Astrocyte (in vitro differentiated cells and primary cell): Measurements from ENCODE around the gene SLC6A9. TPM values are rescaled to one million over a fixed set of nuclear protein-coding genes. Genes with fewer than 3 reads are reported as not detected.

ENCODE experiments used
- DNase-seq: peaks from one replicate; pipeline ENCODE4 v3.0.0-alpha.2; 2010; ENCODE audit warnings: low read depth
- FAIRE-seq: peaks from 2 replicates; lab custom pipeline; 2011; peaks lifted over from hg19 to GRCh38; lab: Jason Lieb, UNC
- H2AFZ ChIP-seq: 2 replicates; pipeline ENCODE4 v1.6.0; 2012; ENCODE audit warnings: low read depth, low read length, inconsistent platforms
- H3K27ac ChIP-seq: 2 replicates; pipeline ENCODE4 v1.5.1; 2011; ENCODE audit warnings: low read depth, low read length, inconsistent platforms
- H3K27me3 ChIP-seq: 2 replicates; pipeline ENCODE4 v1.6.0; 2011; ENCODE audit warnings: low read length, inconsistent platforms; ENCODE audit not compliant: insufficient read depth
- H3K36me3 ChIP-seq: 2 replicates; pipeline ENCODE4 v1.5.1; 2011; ENCODE audit warnings: low read length, inconsistent platforms; ENCODE audit not compliant: insufficient read depth
- H3K4me1 ChIP-seq: 2 replicates; pipeline ENCODE4 v1.5.1; 2011; ENCODE audit warnings: low read length, inconsistent platforms; ENCODE audit not compliant: insufficient read depth
- H3K4me2 ChIP-seq: 2 replicates; pipeline ENCODE4 v1.6.0; 2012; ENCODE audit warnings: low read length, inconsistent platforms
- H3K4me3 ChIP-seq: 2 replicates; pipeline ENCODE4 v1.5.1; 2011; ENCODE audit warnings: low read depth, mild to moderate bottlenecking, low read length, inconsistent platforms; ENCODE audit not compliant: insufficient read depth
- H3K79me2 ChIP-seq: 2 replicates; pipeline ENCODE4 v1.6.0; 2012; ENCODE audit warnings: mild to moderate bottlenecking, low read length, inconsistent platforms; ENCODE audit not compliant: insufficient read depth
- H3K9ac ChIP-seq: 2 replicates; pipeline ENCODE4 v1.6.0; 2012; ENCODE audit warnings: mild to moderate bottlenecking, low read length, inconsistent platforms
- H3K9me3 ChIP-seq: 2 replicates; pipeline ENCODE4 v1.5.1; 2012; ENCODE audit warnings: low read depth, mild to moderate bottlenecking, low read length, inconsistent platforms; ENCODE audit not compliant: insufficient read depth
- H4K20me1 ChIP-seq: 2 replicates; pipeline ENCODE4 v1.6.0; 2012; ENCODE audit warnings: low read length, inconsistent platforms; ENCODE audit not compliant: insufficient read depth
- H3K27ac Mint-ChIP-seq: one replicate; pipeline ENCODE4 v1.8.0; 2021; ENCODE audit warnings: mild to moderate bottlenecking, mixed read lengths; ENCODE audit not compliant: unreplicated experiment
- H3K27me3 Mint-ChIP-seq: one replicate; pipeline ENCODE4 v1.8.0; 2021; ENCODE audit warnings: low read depth, mixed read lengths; ENCODE audit not compliant: unreplicated experiment
- H3K36me3 Mint-ChIP-seq: one replicate; pipeline ENCODE4 v1.8.0; 2021; ENCODE audit warnings: low read depth, mixed read lengths; ENCODE audit not compliant: unreplicated experiment
- H3K4me1 Mint-ChIP-seq: one replicate; pipeline ENCODE4 v1.8.0; 2021; ENCODE audit warnings: low read depth, mixed read lengths; ENCODE audit not compliant: unreplicated experiment
- H3K4me3 Mint-ChIP-seq: one replicate; pipeline ENCODE4 v1.8.0; 2021; ENCODE audit warnings: mild to moderate bottlenecking, moderate library complexity, mixed read lengths; ENCODE audit not compliant: unreplicated experiment
- H3K9me3 Mint-ChIP-seq: one replicate; pipeline ENCODE4 v1.8.0; 2021; ENCODE audit warnings: mild to moderate bottlenecking, mixed read lengths; ENCODE audit not compliant: unreplicated experiment
- EZH2 ChIP-seq: IDR thresholded peaks from 2 replicates; pipeline ENCODE4 v1.6.1; 2012; ENCODE audit warnings: mild to moderate bottlenecking, low read length, inconsistent platforms; ENCODE audit not compliant: insufficient read depth
- total RNA-seq: library from RNA; stranded (reverse); gene quantifications from 2 replicates; pipeline ENCODE4 v1.2.1, GENCODE V29; 2021
- TF ChIP-seq, protein P1 (sequence below): IDR thresholded peaks from 2 replicates; pipeline ENCODE4 v1.5.1; 2011; ENCODE audit warnings: low read depth, mild to moderate bottlenecking, inconsistent platforms, low read length, moderate library complexity; ENCODE audit not compliant: insufficient read depth

The SLC6A9 gene
- total RNA-seq, 1 donor from 2014 or later = 45.2 TPM

DNA sequence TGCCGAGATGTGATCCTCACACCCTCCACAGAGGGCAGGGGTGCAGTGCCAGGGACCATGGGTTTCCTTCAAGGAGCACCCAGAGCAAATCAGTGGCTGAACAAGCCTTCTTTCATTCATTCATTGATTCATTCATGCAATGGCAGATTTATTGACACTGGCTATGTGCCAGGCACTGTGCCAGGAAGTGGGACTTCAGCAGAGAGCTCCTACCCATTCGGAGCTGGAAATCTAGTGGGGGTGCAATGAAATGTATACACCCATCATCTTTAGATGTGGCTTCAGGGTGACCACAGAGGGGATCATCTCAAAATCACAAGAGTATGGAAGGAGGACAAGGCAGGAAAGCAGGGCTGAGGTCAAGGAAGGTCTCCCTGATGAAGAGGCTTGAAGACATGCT, 18.9 kb downstream of the SLC6A9 start:
- Histone ChIP-seq H3K9me3 (no peaks in the 10 kb centered on the region), H3K4me1 (no peaks in the 10 kb centered on the region), H3K4me2 (no peak overlapping the region), H3K79me2 (no peaks in the 10 kb centered on the region), H3K27ac (no peak overlapping the region), H3K27me3 (no peaks in the 10 kb centered on the region), H2AFZ (no peak overlapping the region), H4K20me1 (no peaks in the 10 kb centered on the region), H3K4me3 (no peak overlapping the region), H3K9ac (no peak overlapping the region), H3K36me3 (no peaks in the 10 kb centered on the region)
- no peak for TF ChIP-seq EZH2
- TF ChIP-seq, protein P1, sequence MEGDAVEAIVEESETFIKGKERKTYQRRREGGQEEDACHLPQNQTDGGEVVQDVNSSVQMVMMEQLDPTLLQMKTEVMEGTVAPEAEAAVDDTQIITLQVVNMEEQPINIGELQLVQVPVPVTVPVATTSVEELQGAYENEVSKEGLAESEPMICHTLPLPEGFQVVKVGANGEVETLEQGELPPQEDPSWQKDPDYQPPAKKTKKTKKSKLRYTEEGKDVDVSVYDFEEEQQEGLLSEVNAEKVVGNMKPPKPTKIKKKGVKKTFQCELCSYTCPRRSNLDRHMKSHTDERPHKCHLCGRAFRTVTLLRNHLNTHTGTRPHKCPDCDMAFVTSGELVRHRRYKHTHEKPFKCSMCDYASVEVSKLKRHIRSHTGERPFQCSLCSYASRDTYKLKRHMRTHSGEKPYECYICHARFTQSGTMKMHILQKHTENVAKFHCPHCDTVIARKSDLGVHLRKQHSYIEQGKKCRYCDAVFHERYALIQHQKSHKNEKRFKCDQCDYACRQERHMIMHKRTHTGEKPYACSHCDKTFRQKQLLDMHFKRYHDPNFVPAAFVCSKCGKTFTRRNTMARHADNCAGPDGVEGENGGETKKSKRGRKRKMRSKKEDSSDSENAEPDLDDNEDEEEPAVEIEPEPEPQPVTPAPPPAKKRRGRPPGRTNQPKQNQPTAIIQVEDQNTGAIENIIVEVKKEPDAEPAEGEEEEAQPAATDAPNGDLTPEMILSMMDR = no peak
- Mint-ChIP-seq H3K4me3 (no peak overlapping the region), H3K4me1 (peaks cover 5% of the 10 kb centered on the region), H3K27ac (no peak overlapping the region), H3K36me3 (peaks cover 9% of the 10 kb centered on the region), H3K9me3 (no peaks in the 10 kb centered on the region), H3K27me3 (peaks cover 2% of the 10 kb centered on the region)
- DNase-seq (no peak), FAIRE-seq (no peak)

DNA sequence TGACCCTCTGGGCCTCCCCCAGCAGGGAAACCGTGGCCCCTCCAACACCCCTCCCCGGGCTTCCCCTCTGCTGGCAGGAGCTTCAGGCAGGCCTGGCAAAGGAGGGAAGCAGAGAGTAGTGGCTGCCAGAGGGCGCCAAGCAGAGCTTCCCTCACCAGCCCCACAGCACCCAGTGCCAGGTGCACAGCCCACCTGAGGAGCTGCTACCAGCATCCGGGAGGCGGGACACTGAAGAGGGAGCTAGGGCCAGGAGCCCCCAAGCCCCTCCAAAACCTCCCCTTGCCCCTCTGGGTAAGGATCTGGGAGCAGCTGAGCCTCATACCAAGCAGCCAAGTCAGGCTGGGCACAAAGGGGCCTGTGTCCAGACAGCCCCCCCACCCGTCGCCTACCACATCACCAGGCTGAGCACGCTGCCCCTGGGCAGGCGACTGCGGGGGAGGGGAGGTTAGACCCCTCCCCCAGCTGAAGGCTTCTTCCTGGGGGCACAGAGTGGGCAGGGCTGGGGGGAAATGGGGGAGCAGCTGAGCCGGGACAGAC, 20.3 kb downstream of the SLC6A9 start:
- TF ChIP-seq, protein P1 = no peak
- TF ChIP-seq EZH2 = no peak
- Histone ChIP-seq H3K4me3 (no peak overlapping the region), H3K4me1 (no peaks in the 10 kb centered on the region), H2AFZ (no peak overlapping the region), H3K4me2 (no peak overlapping the region), H3K9ac (no peak overlapping the region), H4K20me1 (no peaks in the 10 kb centered on the region), H3K9me3 (no peaks in the 10 kb centered on the region), H3K27me3 (no peaks in the 10 kb centered on the region), H3K27ac (no peak overlapping the region), H3K79me2 (no peaks in the 10 kb centered on the region), H3K36me3 (no peaks in the 10 kb centered on the region)
- FAIRE-seq (no peak), DNase-seq (no peak)
- H3K9me3 Mint-ChIP-seq = no peaks in the 10 kb centered on the region
- H3K4me1 Mint-ChIP-seq = peaks cover 5% of the 10 kb centered on the region
- no peak overlapping the region for H3K27ac Mint-ChIP-seq
- H3K4me3 Mint-ChIP-seq = no peak overlapping the region
- H3K27me3 Mint-ChIP-seq = peaks cover 5% of the 10 kb centered on the region
- peaks cover 10% of the 10 kb centered on the region for H3K36me3 Mint-ChIP-seq

DNA sequence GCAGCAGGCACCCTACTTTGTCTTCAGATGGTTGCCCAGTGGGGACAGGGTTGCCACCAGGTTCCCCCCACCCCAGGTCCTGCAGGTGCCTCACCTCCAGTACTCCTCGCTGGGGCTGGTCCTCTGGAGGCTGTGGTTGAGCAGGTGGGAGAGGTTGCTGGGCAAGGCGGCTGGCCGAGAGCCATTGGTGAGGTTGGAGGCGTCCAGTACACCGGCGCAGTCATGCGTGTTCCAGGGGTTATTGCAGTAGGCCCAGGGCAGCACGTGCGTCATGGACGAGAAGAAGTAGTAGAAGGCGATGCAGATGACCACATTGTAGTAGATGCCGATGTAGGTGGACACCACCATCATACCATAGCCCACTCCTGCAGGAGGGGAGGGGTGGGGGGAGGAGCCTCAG, 23.0 kb downstream of the SLC6A9 start:
- Mint-ChIP-seq H3K36me3 (peaks cover 12% of the 10 kb centered on the region), H3K27me3 (peaks cover 5% of the 10 kb centered on the region), H3K9me3 (no peaks in the 10 kb centered on the region), H3K4me3 (no peak overlapping the region), H3K27ac (peak overlapping the region; percentile 69), H3K4me1 (no peaks in the 10 kb centered on the region)
- Histone ChIP-seq H3K27me3 (no peaks in the 10 kb centered on the region), H3K27ac (no peak overlapping the region), H2AFZ (no peak overlapping the region), H3K9me3 (no peaks in the 10 kb centered on the region), H3K9ac (no peak overlapping the region), H4K20me1 (no peaks in the 10 kb centered on the region), H3K4me3 (no peak overlapping the region), H3K79me2 (no peaks in the 10 kb centered on the region), H3K4me2 (no peak overlapping the region), H3K36me3 (no peaks in the 10 kb centered on the region), H3K4me1 (no peaks in the 10 kb centered on the region)
- FAIRE-seq (no peak), DNase-seq (no peak)
- TF ChIP-seq EZH2 = no peak
- TF ChIP-seq, protein P1 = no peak
